CD14-positive monocyte (primary cell): Measurements from ENCODE around the gene INPP5J. TPM values are rescaled to one million over a fixed set of nuclear protein-coding genes. Genes with fewer than 3 reads are reported as not detected.

ENCODE experiments used
- DNase-seq, 3 donors: peaks; one replicate each; pipeline ENCODE4 v3.0.0-alpha.2; 2011 to 2022
- H2AFZ ChIP-seq: 2 replicates; pipeline ENCODE4 v1.6.0; 2012; ENCODE audit warnings: mild to moderate bottlenecking, low read depth, low read length, inconsistent platforms; ENCODE audit not compliant: insufficient read depth, poor library complexity, severe bottlenecking
- H3K27ac ChIP-seq, 2 donors: 1 replicate in 1 of 2; 2 replicates in 1 of 2; pipeline ENCODE4 v1.5.1; 2012 to 2013; ENCODE audit warnings: low read length in 2 of 2, control low read depth in 1 of 2, inconsistent platforms in 1 of 2, low read depth in 1 of 2, mild to moderate bottlenecking in 1 of 2
- H3K27me3 ChIP-seq, 2 donors: one replicate each; pipeline versions ENCODE4 v1.6.0 to v1.6.1; 2011 to 2013; ENCODE audit warnings: low read length in 2 of 2; ENCODE audit not compliant: control insufficient read depth in 2 of 2, insufficient read depth in 2 of 2
- H3K36me3 ChIP-seq, 2 donors: replicated peaks in 1 of 2; 1 replicate in 1 of 2; 2 replicates in 1 of 2; pipeline versions ENCODE4 v1.5.1 to v1.6.1; 2012 to 2013; ENCODE audit warnings: low read length in 2 of 2, control low read depth in 1 of 2, inconsistent platforms in 1 of 2, mild to moderate bottlenecking in 1 of 2; ENCODE audit not compliant: insufficient read depth in 2 of 2, control insufficient read depth in 1 of 2
- H3K4me1 ChIP-seq, 2 donors: 1 replicate in 1 of 2; 2 replicates in 1 of 2; pipeline versions ENCODE4 v1.5.1 to v1.6.1; 2012 to 2013; ENCODE audit warnings: low read length in 2 of 2, control low read depth in 1 of 2, inconsistent platforms in 1 of 2, mild to moderate bottlenecking in 1 of 2, moderate library complexity in 1 of 2; ENCODE audit not compliant: insufficient read depth in 2 of 2, control insufficient read depth in 1 of 2
- H3K4me2 ChIP-seq: replicated peaks from 2 replicates; pipeline ENCODE3; 2012; ENCODE audit warnings: low read length, moderate library complexity, mild to moderate bottlenecking; ENCODE audit not compliant: poor library complexity, severe bottlenecking; ENCODE audit errors: extremely low read depth
- H3K4me3 ChIP-seq, 3 experiments: fragments of 200-600 bp in 1 of 3; sonication (generic) in 1 of 3; replicated peaks in 1 of 3; 1 replicate in 2 of 3; 2 replicates in 1 of 3; pipeline ENCODE4 v1.5.1; 2011 to 2013; ENCODE audit warnings: low read length in 3 of 3, mild to moderate bottlenecking in 3 of 3, control low read depth in 2 of 3, low read depth in 2 of 3, inconsistent platforms in 1 of 3, moderate library complexity in 1 of 3
- H3K79me2 ChIP-seq: 2 replicates; pipeline ENCODE4 v1.6.0; 2012; ENCODE audit warnings: mild to moderate bottlenecking, control low read depth, inconsistent platforms, low read length, moderate library complexity; ENCODE audit not compliant: insufficient read depth
- H3K9ac ChIP-seq: 2 replicates; pipeline ENCODE4 v1.6.0; 2017; ENCODE audit warnings: low read length, mild to moderate bottlenecking; ENCODE audit not compliant: insufficient read depth, poor library complexity, severe bottlenecking
- H3K9me3 ChIP-seq, 2 donors: replicated peaks in 1 of 2; 1 replicate in 1 of 2; 2 replicates in 1 of 2; pipeline versions ENCODE4 v1.5.1 to v1.6.1; 2012 to 2013; ENCODE audit warnings: low read length in 2 of 2, control low read depth in 1 of 2; ENCODE audit not compliant: control insufficient read depth in 1 of 2, insufficient read depth in 1 of 2
- H4K20me1 ChIP-seq: 2 replicates; pipeline ENCODE4 v1.6.0; 2012; ENCODE audit warnings: mild to moderate bottlenecking, low read length, control low read depth, moderate library complexity; ENCODE audit not compliant: insufficient read depth
- H3K27ac Mint-ChIP-seq, 7 donors: one replicate each; pipeline ENCODE4 v1.8.0; 2020; ENCODE audit warnings: mild to moderate bottlenecking in 7 of 7, mixed read lengths in 7 of 7, moderate library complexity in 6 of 7, inconsistent platforms in 2 of 7
- H3K27me3 Mint-ChIP-seq, 3 donors: one replicate each; pipeline ENCODE4 v1.8.0; 2021 to 2022; ENCODE audit warnings: low read depth in 3 of 3, mild to moderate bottlenecking in 3 of 3, mixed read lengths in 3 of 3, moderate library complexity in 3 of 3, inconsistent platforms in 1 of 3
- H3K36me3 Mint-ChIP-seq, 2 donors: one replicate each; pipeline ENCODE4 v1.8.0; 2020; ENCODE audit warnings: mixed read lengths in 2 of 2, inconsistent platforms in 1 of 2, mild to moderate bottlenecking in 1 of 2
- H3K4me1 Mint-ChIP-seq: one replicate; pipeline ENCODE4 v1.8.0; 2020; ENCODE audit warnings: mild to moderate bottlenecking, mixed read lengths
- H3K4me3 Mint-ChIP-seq, 2 donors: one replicate each; pipeline ENCODE4 v1.8.0; 2020; ENCODE audit warnings: mild to moderate bottlenecking in 2 of 2, mixed read lengths in 2 of 2, moderate library complexity in 1 of 2
- H3K9me3 Mint-ChIP-seq, 7 donors: one replicate each; pipeline ENCODE4 v1.8.0; 2020 to 2022; ENCODE audit warnings: mixed read lengths in 7 of 7, mild to moderate bottlenecking in 6 of 7, moderate library complexity in 6 of 7, inconsistent platforms in 2 of 7
- WGBS: methylation state at CpG from one replicate; pipeline ENCODE4 v1.1.5; 2013; ENCODE audit warnings: missing lambda C conversion rate; ENCODE audit not compliant: insufficient coverage; 5-methylcytosine and 5-hydroxymethylcytosine counted together
- intact Hi-C, 2 donors: fragments of 100-400 bp; cut with micrococcal nuclease; formaldehyde crosslinking; loops; one replicate each; pipeline versions ENCODE4 v1.15.0 to v1.15.1; 2023
- polyA plus RNA-seq, 3 donors: library from polyadenylated mRNA; depleted of rRNA in 1 of 3; unstranded in 2 of 3; stranded (reverse) in 1 of 3; fragments of 300-500 nt in 2 of 3; fragments of >200 nt in 1 of 3; fragmentation: Illumina TruSeq in 2 of 3; gene quantifications; 1 replicate in 2 of 3; 2 replicates in 1 of 3; pipeline ENCODE4 v1.2.3, GENCODE V29; 2012 to 2021
- TF ChIP-seq, protein P1 (sequence below): fragments of 200-600 bp; IDR thresholded peaks from one replicate; pipeline ENCODE4 v1.8.0; 2022; ENCODE audit warnings: antibody characterized with exemption, mild to moderate bottlenecking

Gene INPP5J
- polyA plus RNA-seq, 3 donors, result 0.03 TPM; not detected in 2

- 3% methylated on average over 9 of the region's 13 CpGs for WGBS
- intact Hi-C loops, result loop anchor here in 1 of 2 donors (5.0 kb wide), 2 partner anchors 138 to 187 kb away; no protein-coding TSS in a partner anchor
- Mint-ChIP-seq H3K27me3 (peaks cover 2 to 3% (median 2%) of the 10 kb centered on the region in 3 donors), H3K9me3 (peaks cover 0 to 1% (median 0%) of the 10 kb centered on the region in 7 donors), H3K27ac (peak overlapping the region; percentile 80 to 94 (median 85)), H3K4me3 (peak overlapping the region; percentile 78 to 87), H3K4me1 (peaks cover 44% of the 10 kb centered on the region), H3K36me3 (peaks cover 4 to 13% of the 10 kb centered on the region in 2 donors)
- H3K4me1 ChIP-seq, result peaks cover 39 to 52% of the 10 kb centered on the region in 2 donors
- peak overlapping the region; percentile 85 for H3K9ac ChIP-seq
- H4K20me1 ChIP-seq, result no peaks in the 10 kb centered on the region
- H3K27me3 ChIP-seq, result no peaks in the 10 kb centered on the region
- DNase-seq, result no peak
- peak overlapping the region; percentile 80 for H3K4me2 ChIP-seq
- no peaks in the 10 kb centered on the region for H3K9me3 ChIP-seq
- H3K36me3 ChIP-seq, result peaks cover 0 to 11% of the 10 kb centered on the region in 2 donors
- peak overlapping the region; percentile 76 to 91 for H3K27ac ChIP-seq
- H3K4me3 ChIP-seq, result peak overlapping the region; percentile 93
- H2AFZ ChIP-seq, result peak overlapping the region; percentile 95
- TF ChIP-seq, protein P1, sequence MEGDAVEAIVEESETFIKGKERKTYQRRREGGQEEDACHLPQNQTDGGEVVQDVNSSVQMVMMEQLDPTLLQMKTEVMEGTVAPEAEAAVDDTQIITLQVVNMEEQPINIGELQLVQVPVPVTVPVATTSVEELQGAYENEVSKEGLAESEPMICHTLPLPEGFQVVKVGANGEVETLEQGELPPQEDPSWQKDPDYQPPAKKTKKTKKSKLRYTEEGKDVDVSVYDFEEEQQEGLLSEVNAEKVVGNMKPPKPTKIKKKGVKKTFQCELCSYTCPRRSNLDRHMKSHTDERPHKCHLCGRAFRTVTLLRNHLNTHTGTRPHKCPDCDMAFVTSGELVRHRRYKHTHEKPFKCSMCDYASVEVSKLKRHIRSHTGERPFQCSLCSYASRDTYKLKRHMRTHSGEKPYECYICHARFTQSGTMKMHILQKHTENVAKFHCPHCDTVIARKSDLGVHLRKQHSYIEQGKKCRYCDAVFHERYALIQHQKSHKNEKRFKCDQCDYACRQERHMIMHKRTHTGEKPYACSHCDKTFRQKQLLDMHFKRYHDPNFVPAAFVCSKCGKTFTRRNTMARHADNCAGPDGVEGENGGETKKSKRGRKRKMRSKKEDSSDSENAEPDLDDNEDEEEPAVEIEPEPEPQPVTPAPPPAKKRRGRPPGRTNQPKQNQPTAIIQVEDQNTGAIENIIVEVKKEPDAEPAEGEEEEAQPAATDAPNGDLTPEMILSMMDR, result peak; percentile 63
- peaks cover 9% of the 10 kb centered on the region for H3K79me2 ChIP-seq
These were observed 37.3 kb upstream of the INPP5J start for GRCh38 chr22:31085493-31085824.

- peak overlapping the region in 3 of 7 donors; percentile 80 to 88 (median 80) for H3K27ac Mint-ChIP-seq
- peak overlapping the region in 1 of 2 donors; percentile 78 for H3K4me3 Mint-ChIP-seq
- Histone ChIP-seq H3K4me3 (peak overlapping the region in 2 of 3 experiments; percentile 93), H3K79me2 (peaks cover 9% of the 10 kb centered on the region), H3K27ac (peak overlapping the region; percentile 76 to 91), H3K36me3 (peaks cover 3 to 14% of the 10 kb centered on the region in 2 donors), H3K27me3 (no peaks in the 10 kb centered on the region), H3K9ac (no peak overlapping the region), H3K4me2 (peak overlapping the region; percentile 80), H2AFZ (peak overlapping the region; percentile 95), H3K4me1 (peaks cover 34 to 48% of the 10 kb centered on the region in 2 donors), H3K9me3 (no peaks in the 10 kb centered on the region), H4K20me1 (no peaks in the 10 kb centered on the region)
- peaks cover 39% of the 10 kb centered on the region for H3K4me1 Mint-ChIP-seq
- TF ChIP-seq, protein P1, result no peak
- H3K9me3 Mint-ChIP-seq, result peaks cover 0 to 1% (median 0%) of the 10 kb centered on the region in 7 donors
- H3K27me3 Mint-ChIP-seq, result peaks cover 0 to 2% (median 2%) of the 10 kb centered on the region in 3 donors
- H3K36me3 Mint-ChIP-seq, result peaks cover 4 to 17% of the 10 kb centered on the region in 2 donors
- intact Hi-C loops, result loop anchor here in 1 of 2 donors (5.0 kb wide), 2 partner anchors 139 to 186 kb away; no protein-coding TSS in a partner anchor
- DNase-seq, result no peak
- WGBS, result 100% methylated on average over 1 of the region's 3 CpGs
These were observed 36.8 kb upstream of the INPP5J start for GRCh38 chr22:31085928-31086327.
